ENCODE data around the gene SUCO. TPM values are rescaled to one million over a fixed set of nuclear protein-coding genes. Genes with fewer than 3 reads are reported as not detected.

Gene SUCO
- total and polyA plus RNA-seq, 3 experiments from 2014 or later = 15.3 to 25.2 (median 25.1) TPM

GRCh38 chr1:172578586-172578985 is 45.6 kb downstream of the SUCO start:
- H3K27ac Mint-ChIP-seq = no peak overlapping the region
- peaks cover 4 to 12% (median 4%) of the 10 kb centered on the region in 3 donors for H3K4me1 Mint-ChIP-seq
- H3K27me3 Mint-ChIP-seq = no peaks in the 10 kb centered on the region
- H3K27ac ChIP-seq (ENCODE audit: low read depth, low read length) = no peak overlapping the region
- CTCF ChIA-PET = no interaction called here
- no peaks in the 10 kb centered on the region for H3K27me3 ChIP-seq (ENCODE audit: insufficient read depth, low read length, poor library complexity, severe bottlenecking)
- H3K4me3 Mint-ChIP-seq = no peak overlapping the region
- H3K9me3 Mint-ChIP-seq = no peaks in the 10 kb centered on the region
- H3K4me1 ChIP-seq (ENCODE audit: insufficient read depth, low read length) = no peaks in the 10 kb centered on the region
- DNase-seq = no peak
- no peak overlapping the region for H3K4me3 ChIP-seq (ENCODE audit: low read length)
- peaks cover 4% of the 10 kb centered on the region for H3K36me3 ChIP-seq (ENCODE audit: insufficient read depth, low read length)
- H3K9me3 ChIP-seq (ENCODE audit: low read length) = no peaks in the 10 kb centered on the region
- POLR2A ChIA-PET = no interaction called here
- H3K36me3 Mint-ChIP-seq = peaks cover 8 to 64% (median 20%) of the 10 kb centered on the region in 3 donors

GRCh38 chr1:172581273-172581672 is 48.3 kb downstream of the SUCO start:
- DNase-seq = no peak
- POLR2A ChIA-PET = no interaction called here
- no peak overlapping the region for H3K4me3 Mint-ChIP-seq

GRCh38 chr1:172581779-172582178 is 48.8 kb downstream of the SUCO start:
- Mint-ChIP-seq H3K9me3 (no peaks in the 10 kb centered on the region), H3K27me3 (no peaks in the 10 kb centered on the region), H3K4me3 (no peak overlapping the region), H3K27ac (peak overlapping the region in 3 of 8 donors; percentile 54 to 56 (median 54)), H3K4me1 (peaks cover 4 to 12% (median 5%) of the 10 kb centered on the region in 3 donors), H3K36me3 (peaks cover 0 to 58% (median 16%) of the 10 kb centered on the region in 3 donors)
- Histone ChIP-seq H3K36me3 (ENCODE audit: insufficient read depth, low read length) (peaks cover 4% of the 10 kb centered on the region), H3K9me3 (ENCODE audit: low read length) (no peaks in the 10 kb centered on the region), H3K4me1 (ENCODE audit: insufficient read depth, low read length) (no peaks in the 10 kb centered on the region), H3K4me3 (ENCODE audit: low read length) (no peak overlapping the region), H3K27me3 (ENCODE audit: insufficient read depth, low read length, poor library complexity, severe bottlenecking) (no peaks in the 10 kb centered on the region), H3K27ac (ENCODE audit: low read depth, low read length) (no peak overlapping the region)
- CTCF ChIA-PET = no interaction called here
- no peak for DNase-seq
- POLR2A ChIA-PET = no interaction called here

More at GRCh38 chr1:172581273-172581672, 48.3 kb downstream of the SUCO start:
- no peak overlapping the region for H3K4me3 ChIP-seq (ENCODE audit: low read length)
- Mint-ChIP-seq H3K4me1 (peaks cover 4 to 12% (median 5%) of the 10 kb centered on the region in 3 donors), H3K27me3 (no peaks in the 10 kb centered on the region), H3K27ac (peak overlapping the region in 4 of 8 donors; percentile 5 to 56 (median 39)), H3K36me3 (peaks cover 0 to 55% (median 16%) of the 10 kb centered on the region in 3 donors), H3K9me3 (no peaks in the 10 kb centered on the region)
- H3K27me3 ChIP-seq (ENCODE audit: insufficient read depth, low read length, poor library complexity, severe bottlenecking) = no peaks in the 10 kb centered on the region
- H3K4me1 ChIP-seq (ENCODE audit: insufficient read depth, low read length) = no peaks in the 10 kb centered on the region
- CTCF ChIA-PET = no interaction called here
- H3K27ac ChIP-seq (ENCODE audit: low read depth, low read length) = no peak overlapping the region
- no peaks in the 10 kb centered on the region for H3K9me3 ChIP-seq (ENCODE audit: low read length)
- H3K36me3 ChIP-seq (ENCODE audit: insufficient read depth, low read length) = peaks cover 4% of the 10 kb centered on the region

- Mint-ChIP-seq H3K4me3 (no peak overlapping the region), H3K36me3 (peaks cover 0 to 58% (median 17%) of the 10 kb centered on the region in 3 donors), H3K27me3 (no peaks in the 10 kb centered on the region), H3K9me3 (no peaks in the 10 kb centered on the region), H3K27ac (no peak overlapping the region), H3K4me1 (peaks cover 5 to 16% (median 8%) of the 10 kb centered on the region in 3 donors)
- ChIA-PET CTCF (interaction anchor here (1.3 kb wide), 1 partner anchor 137 kb away, joined by 4 read pairs; no protein-coding TSS in a partner anchor), POLR2A (no interaction called here)
- H3K27ac ChIP-seq (ENCODE audit: low read depth, low read length) = no peak overlapping the region
- no peak overlapping the region for H3K4me3 ChIP-seq (ENCODE audit: low read length)
- H3K27me3 ChIP-seq (ENCODE audit: insufficient read depth, low read length, poor library complexity, severe bottlenecking) = no peaks in the 10 kb centered on the region
- H3K9me3 ChIP-seq (ENCODE audit: low read length) = no peaks in the 10 kb centered on the region
- H3K4me1 ChIP-seq (ENCODE audit: insufficient read depth, low read length) = no peaks in the 10 kb centered on the region
- peaks cover 4% of the 10 kb centered on the region for H3K36me3 ChIP-seq (ENCODE audit: insufficient read depth, low read length)
- DNase-seq = no peak
Observed at GRCh38 chr1:172582889-172583288, 49.9 kb downstream of the SUCO start.

DNA sequence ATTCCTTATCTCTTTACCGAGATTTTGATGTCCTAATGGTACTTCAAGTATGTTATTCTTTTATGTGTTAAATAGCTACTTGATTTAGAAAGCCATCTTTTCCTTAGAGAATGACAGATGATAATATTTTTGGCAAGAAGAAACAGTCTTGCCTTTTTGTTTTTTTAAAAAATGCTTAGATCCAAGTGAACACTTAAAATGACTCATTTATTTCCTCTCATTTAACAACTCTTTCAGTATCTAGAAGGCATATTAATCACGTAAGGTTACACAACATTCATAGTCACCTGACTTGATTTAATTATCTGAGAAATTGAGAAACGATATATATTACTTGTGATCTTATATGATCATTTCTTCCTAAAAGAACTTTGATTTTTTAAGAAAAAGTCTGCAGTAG is 52.4 kb downstream of the SUCO start:
- Histone ChIP-seq H3K9me3 (ENCODE audit: low read length) (no peaks in the 10 kb centered on the region), H3K27me3 (ENCODE audit: insufficient read depth, low read length, poor library complexity, severe bottlenecking) (no peaks in the 10 kb centered on the region), H3K27ac (ENCODE audit: low read depth, low read length) (no peak overlapping the region), H3K4me3 (ENCODE audit: low read length) (no peak overlapping the region), H3K36me3 (ENCODE audit: insufficient read depth, low read length) (peaks cover 11% of the 10 kb centered on the region), H3K4me1 (ENCODE audit: insufficient read depth, low read length) (peaks cover 10% of the 10 kb centered on the region)
- POLR2A ChIA-PET = no interaction called here
- Mint-ChIP-seq H3K4me3 (no peak overlapping the region), H3K27ac (no peak overlapping the region), H3K27me3 (no peaks in the 10 kb centered on the region), H3K36me3 (peaks cover 10 to 59% (median 24%) of the 10 kb centered on the region in 3 donors), H3K4me1 (peaks cover 13 to 35% (median 15%) of the 10 kb centered on the region in 3 donors), H3K9me3 (no peaks in the 10 kb centered on the region)
- no peak for DNase-seq
- CTCF ChIA-PET = interaction anchor here (1.0 to 1.6 kb wide), 3 partner anchors 20 to 157 kb away, joined by 3 to 4 read pairs (median 4); no protein-coding TSS in a partner anchor

DNA sequence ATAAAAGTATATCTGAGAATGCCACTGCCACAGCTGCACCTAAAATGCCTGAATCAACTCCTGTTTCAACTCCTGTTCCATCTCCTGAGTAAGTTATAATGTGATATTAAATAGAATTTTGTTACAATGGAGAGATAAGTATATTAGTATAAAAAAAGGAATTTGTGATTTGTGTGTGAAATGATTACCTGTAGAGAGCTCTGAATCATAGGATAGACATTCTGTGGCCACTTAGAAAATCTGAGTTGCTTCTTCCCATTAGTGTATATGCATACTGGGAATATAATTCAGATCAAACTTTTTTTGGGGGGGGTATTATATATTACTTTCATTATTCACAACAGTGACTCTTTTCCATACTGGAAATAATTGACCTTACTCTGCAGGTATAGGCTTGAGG is 52.9 kb downstream of the SUCO start:
- DNase-seq = no peak
- Mint-ChIP-seq H3K4me1 (peaks cover 14 to 35% (median 15%) of the 10 kb centered on the region in 3 donors), H3K9me3 (no peaks in the 10 kb centered on the region), H3K4me3 (no peak overlapping the region), H3K27ac (peak overlapping the region in 2 of 8 donors; percentile 50 to 57), H3K27me3 (no peaks in the 10 kb centered on the region), H3K36me3 (peaks cover 15 to 60% (median 29%) of the 10 kb centered on the region in 3 donors)
- no peak overlapping the region for H3K27ac ChIP-seq (ENCODE audit: low read depth, low read length)
- H3K27me3 ChIP-seq (ENCODE audit: insufficient read depth, low read length, poor library complexity, severe bottlenecking) = no peaks in the 10 kb centered on the region
- POLR2A ChIA-PET = no interaction called here
- no peaks in the 10 kb centered on the region for H3K9me3 ChIP-seq (ENCODE audit: low read length)
- peaks cover 10% of the 10 kb centered on the region for H3K4me1 ChIP-seq (ENCODE audit: insufficient read depth, low read length)
- CTCF ChIA-PET = interaction anchor here (1.3 to 1.6 kb wide), 2 partner anchors 21 to 156 kb away, joined by 4 read pairs; no protein-coding TSS in a partner anchor
- H3K36me3 ChIP-seq (ENCODE audit: insufficient read depth, low read length) = peaks cover 16% of the 10 kb centered on the region
- H3K4me3 ChIP-seq (ENCODE audit: low read length) = no peak overlapping the region

DNA sequence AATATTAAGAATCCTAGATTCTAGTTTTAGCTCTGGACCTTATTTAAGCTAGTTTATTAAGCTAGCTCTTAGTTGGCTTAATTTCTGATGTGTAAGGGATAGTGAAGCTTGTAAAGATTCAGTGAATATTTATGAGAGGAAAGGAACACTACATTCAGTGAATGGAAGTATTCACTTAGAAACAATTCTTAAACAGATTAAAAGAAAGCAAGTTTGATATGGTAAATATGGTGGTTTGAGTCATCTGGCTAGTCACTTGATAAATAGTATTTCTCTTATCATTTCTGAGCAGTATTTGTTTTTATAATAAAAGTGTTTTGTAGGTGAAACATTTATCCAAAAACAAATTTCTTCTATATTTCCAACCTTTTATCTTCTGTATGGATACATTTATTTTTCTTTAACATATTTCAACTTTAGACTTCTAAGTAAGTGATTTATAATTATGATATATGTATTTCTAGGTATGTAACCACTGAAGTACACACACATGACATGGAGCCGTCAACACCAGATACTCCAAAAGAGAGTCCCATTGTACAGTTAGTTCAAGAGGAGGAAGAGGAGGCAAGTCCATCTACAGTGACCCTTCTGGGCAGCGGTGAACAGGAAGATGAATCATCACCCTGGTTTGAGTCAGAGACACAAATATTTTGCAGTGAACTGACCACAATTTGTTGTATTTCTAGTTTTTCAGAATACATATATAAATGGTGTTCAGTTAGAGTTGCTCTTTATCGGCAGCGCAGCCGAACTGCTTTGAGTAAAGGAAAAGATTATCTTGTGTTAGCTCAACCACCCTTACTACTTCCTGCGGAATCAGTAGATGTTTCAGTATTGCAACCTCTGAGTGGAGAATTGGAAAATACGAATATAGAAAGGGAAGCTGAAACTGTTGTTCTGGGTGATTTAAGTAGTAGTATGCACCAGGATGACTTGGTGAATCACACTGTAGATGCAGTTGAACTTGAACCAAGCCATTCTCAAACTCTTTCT is 55.6 kb downstream of the SUCO start:
- H3K27me3 Mint-ChIP-seq = no peaks in the 10 kb centered on the region
- no peaks in the 10 kb centered on the region for H3K9me3 ChIP-seq (ENCODE audit: low read length)
- H3K36me3 ChIP-seq (ENCODE audit: insufficient read depth, low read length) = peaks cover 17% of the 10 kb centered on the region
- H3K4me3 Mint-ChIP-seq = no peak overlapping the region
- peaks cover 10% of the 10 kb centered on the region for H3K4me1 ChIP-seq (ENCODE audit: insufficient read depth, low read length)
- no peak overlapping the region for H3K4me3 ChIP-seq (ENCODE audit: low read length)
- no peak for DNase-seq
- H3K27ac Mint-ChIP-seq = peak overlapping the region in 5 of 8 donors; percentile 2 to 74 (median 65)
- H3K9me3 Mint-ChIP-seq = peaks cover 0 to 2% (median 0%) of the 10 kb centered on the region in 5 donors
- peaks cover 14 to 33% (median 21%) of the 10 kb centered on the region in 3 donors for H3K4me1 Mint-ChIP-seq
- ChIA-PET POLR2A (interaction anchor here (0.7 kb wide), 1 partner anchor 186 kb away, joined by 3 read pairs; no protein-coding TSS in a partner anchor), CTCF (no interaction called here)
- H3K36me3 Mint-ChIP-seq = peaks cover 36 to 67% (median 38%) of the 10 kb centered on the region in 3 donors
- H3K27ac ChIP-seq (ENCODE audit: low read depth, low read length) = peak overlapping the region; percentile 19
- H3K27me3 ChIP-seq (ENCODE audit: insufficient read depth, low read length, poor library complexity, severe bottlenecking) = no peaks in the 10 kb centered on the region

DNA sequence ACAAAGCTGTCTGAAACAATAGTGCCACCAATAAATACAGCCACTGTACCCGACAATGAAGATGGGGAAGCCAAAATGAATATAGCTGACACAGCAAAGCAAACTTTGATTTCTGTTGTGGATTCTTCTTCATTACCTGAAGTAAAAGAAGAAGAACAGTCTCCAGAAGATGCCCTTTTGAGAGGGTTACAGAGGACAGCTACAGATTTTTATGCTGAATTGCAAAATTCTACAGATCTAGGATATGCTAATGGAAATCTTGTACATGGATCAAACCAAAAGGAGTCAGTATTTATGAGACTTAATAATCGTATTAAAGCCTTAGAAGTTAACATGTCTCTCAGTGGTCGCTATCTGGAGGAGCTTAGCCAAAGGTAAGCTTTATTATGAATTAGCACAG is 56.6 kb downstream of the SUCO start:
- Mint-ChIP-seq H3K4me1 (peaks cover 17 to 38% (median 25%) of the 10 kb centered on the region in 3 donors), H3K9me3 (peaks cover 0 to 2% (median 0%) of the 10 kb centered on the region in 5 donors), H3K4me3 (no peak overlapping the region), H3K27me3 (no peaks in the 10 kb centered on the region), H3K27ac (peak overlapping the region in 1 of 8 donors; percentile 73), H3K36me3 (peaks cover 41 to 72% (median 44%) of the 10 kb centered on the region in 3 donors)
- Histone ChIP-seq H3K36me3 (ENCODE audit: insufficient read depth, low read length) (peaks cover 19% of the 10 kb centered on the region), H3K4me1 (ENCODE audit: insufficient read depth, low read length) (peaks cover 10% of the 10 kb centered on the region), H3K4me3 (ENCODE audit: low read length) (no peak overlapping the region), H3K27me3 (ENCODE audit: insufficient read depth, low read length, poor library complexity, severe bottlenecking) (no peaks in the 10 kb centered on the region), H3K9me3 (ENCODE audit: low read length) (no peaks in the 10 kb centered on the region), H3K27ac (ENCODE audit: low read depth, low read length) (no peak overlapping the region)
- ChIA-PET POLR2A (no interaction called here), CTCF (interaction anchor here (0.8 kb wide), 1 partner anchor 155 kb away, joined by 3 read pairs; no protein-coding TSS in a partner anchor)
- DNase-seq = no peak

All from CD8-positive, alpha-beta memory T cell (primary cell).